GM18502 (cell line): ENCODE results near the gene PHF24.
"Not testable (repeated sequence)": the region's sequence is repeated elsewhere in the genome, so short reads cannot be mapped to it uniquely, and the experiment has no call there.

Experiments
- ATAC-seq: cut with Tn5 transposase; IDR thresholded peaks from one replicate; pipeline ENCODE4 v1.9.1; 2021; ENCODE audit warnings: mild to moderate bottlenecking; ENCODE audit not compliant: unreplicated experiment, poor library complexity

PHF24 gene

DNA sequence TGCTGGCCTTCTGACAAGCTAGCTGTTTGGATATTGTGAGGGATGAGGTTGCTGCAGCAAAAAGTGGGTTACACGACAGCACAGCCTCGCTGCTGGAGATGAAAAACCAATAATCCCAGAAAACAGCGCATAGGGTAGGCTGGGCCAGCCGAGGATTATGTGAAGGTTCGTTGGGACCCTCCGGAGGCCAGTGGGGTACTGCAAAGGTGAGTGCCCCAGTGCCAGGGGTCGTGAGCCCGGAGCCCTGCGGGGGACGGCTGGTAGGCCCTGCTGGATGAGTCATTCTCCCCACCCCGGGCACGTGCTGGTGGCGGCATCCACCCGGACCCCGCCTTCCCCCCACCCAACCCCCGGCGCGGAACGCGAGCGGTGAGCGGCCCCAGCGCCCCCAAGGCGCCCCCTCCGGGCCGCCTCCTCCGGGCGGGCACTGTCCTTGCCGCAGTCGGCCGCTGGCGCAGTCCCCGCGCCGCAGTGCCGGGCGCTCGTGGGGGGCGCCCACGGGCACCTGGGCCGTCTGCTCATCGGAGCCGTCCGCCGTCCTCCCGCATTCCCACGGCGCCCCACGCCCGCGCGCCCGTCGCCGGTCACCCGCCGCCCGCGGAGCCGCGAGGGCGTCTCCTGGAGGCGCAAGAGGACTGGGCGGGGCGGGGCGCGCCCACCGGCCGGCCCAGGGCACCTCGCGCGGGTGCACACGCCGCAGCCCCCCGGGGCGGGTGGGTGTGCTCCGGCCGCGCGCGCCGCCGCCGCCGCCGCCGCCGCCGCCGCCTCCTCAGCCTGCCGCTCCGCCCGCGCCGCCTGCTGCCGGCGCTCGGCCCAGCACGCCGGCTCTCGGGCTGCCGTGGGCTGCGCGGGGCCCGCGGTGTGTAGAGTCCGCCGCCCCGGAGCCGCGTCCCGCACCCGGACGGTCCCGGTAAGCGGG is at the start of gene PHF24:
Gene PHF24, plus strand, starts transcription at position 794 of the 919 bp plus-strand sequence. CDS start 13,014 bp downstream, outside the sequence.
- ATAC-seq, result peak; percentile 53

DNA sequence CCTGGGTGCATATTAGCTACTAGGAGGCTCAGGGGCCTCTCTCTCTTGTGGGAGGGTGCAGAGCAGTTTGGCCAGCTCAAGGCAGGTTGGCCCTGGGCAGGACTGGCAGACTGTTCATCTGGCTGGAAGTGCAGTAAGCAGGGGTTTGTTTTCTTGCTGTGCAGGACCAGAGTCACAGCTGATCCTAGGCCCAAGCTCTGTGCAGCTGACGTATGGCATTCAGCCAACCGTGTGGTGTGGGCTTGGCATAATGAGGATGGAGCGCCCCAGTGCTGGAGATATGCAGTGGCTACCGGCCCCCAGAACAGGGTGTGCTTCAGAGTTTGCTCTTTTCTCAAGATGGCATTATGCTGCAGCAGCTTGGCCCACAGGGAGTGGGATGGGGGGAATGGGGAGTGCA is 31.0 kb upstream of the PHF24 start:
- ATAC-seq, result no peak

DNA sequence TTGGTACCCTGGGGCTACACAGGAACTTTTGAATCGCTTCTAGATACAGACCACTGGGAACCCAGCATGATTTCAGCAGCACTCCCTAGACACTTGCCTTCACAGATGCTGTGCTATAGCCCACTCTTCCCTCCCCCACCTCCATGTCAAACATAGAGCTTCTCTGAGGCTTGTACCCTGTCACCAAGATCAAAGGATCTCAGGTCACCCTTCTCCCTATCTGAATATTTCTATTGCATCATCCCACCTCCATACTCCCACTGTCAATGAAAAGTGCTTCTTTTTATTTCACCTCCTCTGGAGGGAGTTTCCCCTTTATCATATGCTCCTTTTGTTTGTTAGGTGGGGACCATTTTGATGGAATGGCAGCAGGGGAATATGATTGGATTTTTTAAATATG is 29.2 kb upstream of the PHF24 start:
- no peak for ATAC-seq

DNA sequence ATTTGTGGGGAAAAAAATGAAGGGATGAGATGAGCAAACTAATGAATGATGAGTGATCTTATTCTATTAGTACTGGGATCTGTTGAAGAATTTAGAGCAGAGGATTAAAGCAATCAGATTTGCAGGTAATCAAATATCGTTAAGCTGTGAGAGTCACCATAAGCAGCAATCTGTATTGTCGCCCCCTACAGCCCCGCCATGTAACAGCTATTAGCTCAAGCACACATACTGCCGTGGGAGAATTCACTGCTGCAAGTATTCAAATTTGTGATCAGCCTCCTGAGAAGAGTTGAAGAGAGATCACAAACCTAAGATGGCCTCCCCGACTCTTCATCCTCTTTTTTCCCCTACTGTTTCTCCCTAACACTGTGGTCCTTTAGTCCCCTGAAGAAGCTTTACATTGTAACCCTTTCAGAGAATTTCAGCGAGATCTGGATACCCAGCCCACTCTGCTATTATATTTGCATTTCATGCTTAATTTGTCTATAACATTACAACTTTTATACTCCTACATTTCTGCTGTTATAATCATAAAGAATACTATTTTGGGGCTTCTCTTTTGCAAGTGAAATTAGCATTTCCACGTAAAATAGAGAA is 28.5 kb upstream of the PHF24 start:
- no peak for ATAC-seq

DNA sequence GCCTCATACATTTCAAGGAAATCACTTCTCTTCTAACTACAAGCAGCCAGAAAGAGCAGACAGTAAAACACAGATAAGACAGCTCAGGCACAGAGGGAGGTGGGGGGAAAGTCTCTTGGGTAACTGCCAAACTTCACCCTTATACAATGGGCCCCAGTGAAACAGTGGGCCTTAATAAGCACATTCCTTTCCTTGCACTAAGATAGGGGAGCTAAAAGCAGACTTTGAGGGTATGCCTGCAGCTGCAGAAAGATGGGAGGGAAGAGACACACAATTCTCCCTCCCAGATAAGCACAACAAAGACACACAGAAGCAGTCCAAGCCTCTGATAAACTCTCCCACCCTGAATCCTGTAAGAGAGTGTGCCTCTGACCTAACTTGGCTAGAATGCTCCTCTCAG is 18.1 kb upstream of the PHF24 start:
- not testable (repeated sequence) for ATAC-seq

DNA sequence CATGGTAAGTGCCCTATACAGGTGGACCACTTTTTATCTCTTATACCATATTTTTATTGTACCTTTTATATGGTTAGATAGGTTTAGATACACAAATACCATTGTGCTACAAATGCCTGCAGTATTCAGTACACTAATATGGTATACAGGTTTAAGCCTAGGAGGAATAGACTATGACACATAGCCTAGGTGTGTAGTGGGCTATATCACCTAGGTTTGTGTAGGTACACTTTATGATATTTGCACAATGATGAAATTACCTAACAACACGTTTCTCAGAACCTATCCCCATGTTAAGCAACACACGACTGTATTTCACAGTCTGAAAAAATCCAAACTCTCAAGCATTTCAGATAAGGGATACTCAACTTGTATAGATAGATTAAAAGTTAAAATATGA is 9.6 kb upstream of the PHF24 start:
- ATAC-seq, result no peak

DNA sequence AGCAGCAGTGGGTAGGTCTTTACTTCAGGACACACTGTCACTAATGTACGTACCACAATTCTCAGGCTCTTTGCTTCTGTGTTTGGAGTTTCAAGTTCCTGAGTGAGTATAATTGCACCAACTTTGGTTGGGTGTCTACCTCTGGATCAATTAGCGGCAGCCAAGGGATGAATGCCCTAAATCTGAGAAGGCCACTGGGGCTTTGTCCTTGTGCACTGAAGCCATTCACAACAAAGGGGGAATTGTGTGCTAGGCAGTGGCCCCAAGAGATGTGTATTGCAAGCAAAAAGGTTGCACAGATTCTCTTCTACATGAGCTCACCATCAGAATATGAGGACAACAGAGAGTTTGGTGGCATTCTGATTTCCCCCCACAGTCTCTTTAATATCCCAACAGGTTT is 3.9 kb upstream of the PHF24 start:
- ATAC-seq, result no peak

DNA sequence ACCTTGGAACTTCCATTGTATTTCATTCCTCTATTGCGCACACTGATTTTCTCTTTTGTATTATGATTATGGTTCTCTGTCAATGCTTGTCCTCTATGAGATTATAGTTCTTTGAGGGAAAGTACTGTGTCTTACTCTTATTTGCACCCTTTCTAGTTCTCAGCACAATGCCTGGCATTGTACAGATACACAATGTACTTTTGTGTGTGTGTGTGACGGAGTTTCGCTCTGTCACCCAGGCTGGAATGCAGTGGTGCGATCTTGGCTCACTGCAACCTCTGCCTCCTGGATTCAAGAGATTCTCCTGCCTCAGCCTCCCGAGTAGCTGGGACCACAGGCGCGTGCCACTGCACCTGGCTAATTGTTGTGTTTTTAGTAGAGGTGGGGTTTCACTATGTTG is 2.0 kb upstream of the PHF24 start:
- not testable (repeated sequence) for ATAC-seq

DNA sequence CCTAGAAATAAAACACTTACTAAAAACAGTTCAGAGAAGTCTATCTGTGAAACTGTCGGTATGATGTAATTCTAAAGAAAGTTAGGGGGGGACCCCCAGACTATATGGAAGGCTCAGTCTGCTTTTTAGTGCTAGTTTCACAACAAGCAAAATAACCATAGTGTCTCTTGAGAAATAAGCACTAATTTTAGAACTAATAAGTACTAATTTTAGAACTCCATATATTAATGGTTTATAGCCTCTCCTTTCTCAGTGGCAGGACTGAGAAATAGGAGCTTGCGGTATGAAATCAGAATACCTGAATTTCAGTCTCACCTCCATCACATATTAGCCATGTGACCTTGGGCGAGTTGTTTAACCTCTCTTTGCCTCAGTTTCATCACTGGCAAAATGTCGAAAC is 1.4 kb upstream of the PHF24 start:
- no peak for ATAC-seq

DNA sequence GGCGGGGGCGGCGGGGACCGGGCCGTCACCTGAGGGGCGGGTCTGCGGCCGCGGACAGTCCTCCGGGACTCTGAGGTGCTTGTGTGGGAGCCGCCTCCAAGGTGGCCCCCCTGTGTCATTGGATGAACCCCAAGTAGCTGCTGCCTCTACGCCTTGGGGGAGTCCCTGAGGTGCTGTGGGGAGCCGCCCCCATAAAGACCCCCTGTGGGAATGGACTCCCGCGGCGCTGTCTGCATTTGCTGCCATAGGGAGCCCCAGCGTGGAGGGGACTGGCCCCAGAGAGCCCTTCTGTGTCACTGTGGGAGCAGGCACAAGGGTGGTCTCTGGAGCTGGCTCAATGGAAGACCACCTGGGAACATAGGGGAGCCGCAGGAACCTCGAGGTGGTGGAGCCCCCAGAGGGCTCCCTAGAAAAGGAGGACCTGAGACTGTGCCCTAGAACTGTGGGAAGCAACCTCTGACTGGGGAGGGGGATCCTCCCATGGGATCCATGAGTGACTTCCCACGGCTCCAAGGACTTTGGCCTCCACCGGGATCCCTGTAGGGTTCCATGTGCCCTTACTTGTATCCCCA is 412 bp downstream of the PHF24 start:
- no peak for ATAC-seq

DNA sequence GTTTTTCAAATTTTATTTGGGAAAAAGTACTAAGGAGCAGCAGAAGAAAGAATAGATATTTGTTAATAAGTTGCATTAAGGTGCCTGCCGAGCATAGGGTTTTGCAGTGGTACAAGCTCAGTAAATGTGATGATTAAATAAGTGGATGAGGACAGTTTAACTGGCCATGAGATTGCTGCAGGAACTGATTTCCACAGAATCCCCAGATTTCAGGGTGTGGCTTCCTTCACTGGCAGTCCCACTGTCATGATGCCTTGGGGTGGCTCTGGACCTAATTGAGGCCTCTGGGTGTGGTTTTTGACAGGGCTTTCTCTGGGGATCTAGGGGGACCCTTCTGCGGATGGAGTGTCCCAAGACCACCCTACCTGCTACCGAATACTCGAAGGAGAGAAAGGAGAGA is 1.4 kb downstream of the PHF24 start:
- no peak for ATAC-seq

DNA sequence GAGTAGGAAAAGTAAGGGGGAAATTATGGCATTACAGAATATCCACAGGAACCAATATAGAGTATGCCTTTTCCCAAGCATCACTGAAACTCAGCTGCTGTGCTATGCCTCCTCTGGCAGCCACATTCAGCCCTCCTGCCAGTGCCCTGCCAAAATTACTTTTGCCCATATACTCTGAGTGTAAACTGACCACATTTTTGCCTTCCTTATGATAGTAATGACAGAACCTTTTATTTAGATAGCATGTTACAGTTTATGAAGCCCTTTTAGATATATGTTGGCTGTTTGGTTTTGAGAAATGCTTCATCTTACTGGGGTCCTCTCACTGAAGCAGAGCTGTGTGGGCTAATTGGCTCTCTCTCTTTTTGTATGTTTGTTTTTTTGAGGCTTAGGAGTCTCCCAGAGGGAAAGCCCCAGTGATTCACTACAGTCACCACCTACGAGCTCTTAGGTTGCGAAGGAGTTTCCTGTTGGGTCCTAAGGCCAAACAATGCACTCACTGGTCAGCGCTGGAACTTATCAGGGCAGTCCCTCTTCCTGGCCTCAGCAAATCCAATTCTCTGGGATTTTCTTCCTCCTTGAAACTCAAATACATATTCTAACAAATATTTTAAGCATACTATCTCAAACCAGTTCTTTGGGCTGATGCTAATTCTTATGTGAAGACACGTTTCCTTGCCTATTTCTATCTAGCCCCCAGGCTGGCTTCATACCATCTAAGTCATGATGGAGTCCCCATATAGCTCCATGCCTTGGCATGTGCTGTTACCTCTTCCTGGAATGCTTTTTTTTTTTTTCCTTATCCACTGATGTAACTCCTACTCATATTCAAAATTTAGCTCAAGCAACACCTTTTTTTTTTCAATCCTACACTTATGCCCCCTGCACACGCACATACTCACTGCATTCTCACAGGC is 3.7 kb downstream of the PHF24 start:
- no peak for ATAC-seq

DNA sequence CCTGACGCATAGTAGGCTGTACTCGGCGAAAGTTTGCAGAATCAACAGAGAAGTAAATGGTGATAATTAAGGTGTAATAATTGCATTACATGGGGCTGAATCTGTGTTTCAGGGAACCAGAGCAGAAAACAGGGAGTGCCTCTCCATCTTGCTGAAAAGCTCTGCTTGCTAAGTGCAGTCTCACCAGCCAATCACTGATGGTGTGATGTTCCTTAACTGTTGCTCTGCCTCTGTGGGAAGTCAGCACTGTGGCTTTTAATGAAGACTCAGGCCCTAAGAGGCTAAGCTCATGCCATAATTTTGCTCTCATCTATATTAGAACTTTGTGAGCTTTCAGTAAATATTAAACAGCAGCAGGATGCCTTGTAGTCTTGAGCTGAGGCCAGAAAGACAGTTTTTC is 4.5 kb downstream of the PHF24 start:
- ATAC-seq, result no peak

DNA sequence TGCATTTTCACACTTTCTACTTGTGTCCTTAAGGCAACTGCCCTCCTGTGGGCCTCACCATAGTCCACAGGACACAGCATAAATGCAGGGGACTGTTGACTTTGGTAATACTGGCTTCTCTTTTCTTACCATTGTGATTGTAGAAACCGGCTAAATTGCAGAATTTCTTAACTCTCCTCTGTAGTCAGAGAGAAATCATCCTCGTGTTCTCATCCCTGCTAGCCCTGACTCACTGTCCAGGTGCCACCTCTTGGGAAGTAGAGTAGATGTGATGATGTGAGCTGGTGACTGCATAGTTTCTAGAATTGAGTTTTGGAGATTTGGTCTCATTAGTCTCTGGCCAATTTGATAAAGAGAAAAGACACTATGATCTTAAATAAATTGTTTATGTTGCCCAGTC is 5.5 kb downstream of the PHF24 start:
- ATAC-seq, result no peak

DNA sequence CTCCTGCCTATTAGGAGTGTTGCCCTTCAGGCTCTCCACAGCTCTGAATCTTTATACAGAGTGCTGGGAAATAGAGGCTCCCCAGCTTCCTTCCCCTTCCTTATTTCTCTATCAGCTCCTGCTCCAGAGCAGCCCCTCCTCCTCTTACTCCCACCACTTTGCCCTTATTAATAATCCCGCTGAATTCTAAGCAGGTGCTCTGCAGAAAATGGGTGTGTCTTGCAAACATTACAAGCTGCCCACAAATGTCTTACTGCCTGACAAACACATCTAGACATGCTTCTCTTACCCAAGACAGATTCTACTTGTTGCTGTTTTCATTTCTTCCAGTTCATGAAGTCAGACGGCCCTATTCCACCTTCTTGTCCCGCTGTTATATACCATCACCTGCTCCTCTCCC is 6.4 kb downstream of the PHF24 start:
- no peak for ATAC-seq

DNA sequence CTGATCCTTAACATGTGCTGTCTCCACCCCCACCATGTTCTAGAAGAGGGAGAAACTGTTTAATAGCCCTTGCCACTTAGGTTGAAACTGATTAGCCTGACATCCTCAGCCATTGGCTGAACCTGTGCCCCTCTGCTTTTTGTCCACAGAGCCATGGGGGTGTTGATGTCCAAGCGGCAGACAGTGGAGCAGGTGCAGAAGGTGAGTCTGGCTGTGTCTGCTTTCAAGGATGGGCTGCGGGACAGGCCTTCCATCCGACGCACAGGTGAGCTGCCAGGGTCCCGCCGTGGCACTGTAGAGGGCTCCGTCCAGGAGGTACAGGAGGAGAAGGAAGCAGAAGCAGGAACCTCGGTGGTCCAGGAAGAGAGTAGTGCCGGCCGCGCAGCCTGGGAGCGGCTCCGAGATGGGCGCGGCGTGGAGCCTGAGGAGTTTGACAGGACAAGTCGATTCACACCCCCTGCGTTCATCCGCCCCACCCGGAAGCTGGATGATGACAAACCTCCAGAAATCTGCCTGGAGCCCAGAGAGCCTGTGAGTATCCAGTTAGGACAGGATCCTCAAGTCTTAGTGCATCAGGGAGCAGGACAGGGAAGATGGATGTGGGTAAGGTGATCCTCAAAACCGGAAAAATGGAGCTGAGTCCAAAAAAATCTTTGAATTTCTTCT is 13.2 kb downstream of the PHF24 start:
- ATAC-seq, result no peak

DNA sequence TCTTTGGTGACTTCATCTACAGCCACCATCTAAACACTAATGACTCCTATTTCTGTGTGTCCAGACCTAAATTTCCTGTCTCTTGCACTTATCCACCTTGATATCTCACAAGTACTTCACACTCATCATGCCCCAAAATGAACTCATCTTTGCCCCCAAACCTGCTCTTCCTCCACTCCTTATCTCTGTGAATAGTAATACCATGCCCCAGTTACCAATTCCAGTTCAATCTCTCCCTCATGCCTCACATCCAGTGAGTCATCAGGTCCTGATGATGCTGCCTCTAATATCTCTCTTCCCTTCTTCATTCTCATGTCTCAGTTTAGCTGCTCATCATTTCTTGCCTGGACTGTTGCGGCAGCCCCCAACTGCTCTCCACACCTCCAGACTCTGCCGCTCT is 16.6 kb downstream of the PHF24 start:
- ATAC-seq, result no peak

DNA sequence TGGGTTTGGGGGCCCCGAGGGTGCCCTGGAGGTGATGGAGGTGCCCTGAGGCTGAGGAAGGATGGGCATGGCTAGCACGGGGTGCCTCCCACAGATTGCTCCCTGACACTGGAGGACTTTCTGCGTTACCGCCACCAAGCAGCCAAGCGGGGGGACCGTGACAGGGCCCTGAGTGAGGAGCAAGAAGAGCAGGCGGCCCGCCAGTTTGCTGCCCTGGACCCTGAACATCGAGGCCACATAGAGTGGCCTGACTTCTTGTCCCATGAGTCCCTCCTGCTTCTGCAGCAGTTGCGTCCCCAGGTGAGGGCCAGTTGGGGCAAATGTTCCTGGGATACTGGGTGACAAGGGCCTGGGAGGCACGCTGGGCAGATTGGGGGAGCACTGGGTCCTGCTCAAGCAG is 18.4 kb downstream of the PHF24 start:
- no peak for ATAC-seq

DNA sequence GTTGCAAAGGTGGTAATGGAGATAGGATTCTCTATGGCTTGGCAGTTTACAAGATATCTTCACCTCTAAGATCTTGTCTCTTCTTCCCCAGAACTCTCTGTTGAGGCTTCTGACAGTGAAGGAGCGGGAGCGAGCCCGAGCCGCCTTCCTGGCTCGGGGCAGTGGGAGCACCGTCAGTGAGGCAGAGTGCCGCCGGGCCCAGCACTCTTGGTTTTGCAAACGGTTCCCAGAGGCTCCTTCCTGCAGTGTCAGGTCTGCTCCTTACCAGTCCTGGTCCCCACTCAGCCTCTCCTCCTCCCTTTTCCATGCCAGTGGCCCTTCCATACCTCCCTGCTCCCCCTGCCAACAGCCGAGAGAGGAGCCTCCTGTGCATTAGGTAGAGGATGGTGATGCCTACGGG is 18.9 kb downstream of the PHF24 start:
- ATAC-seq, result no peak

DNA sequence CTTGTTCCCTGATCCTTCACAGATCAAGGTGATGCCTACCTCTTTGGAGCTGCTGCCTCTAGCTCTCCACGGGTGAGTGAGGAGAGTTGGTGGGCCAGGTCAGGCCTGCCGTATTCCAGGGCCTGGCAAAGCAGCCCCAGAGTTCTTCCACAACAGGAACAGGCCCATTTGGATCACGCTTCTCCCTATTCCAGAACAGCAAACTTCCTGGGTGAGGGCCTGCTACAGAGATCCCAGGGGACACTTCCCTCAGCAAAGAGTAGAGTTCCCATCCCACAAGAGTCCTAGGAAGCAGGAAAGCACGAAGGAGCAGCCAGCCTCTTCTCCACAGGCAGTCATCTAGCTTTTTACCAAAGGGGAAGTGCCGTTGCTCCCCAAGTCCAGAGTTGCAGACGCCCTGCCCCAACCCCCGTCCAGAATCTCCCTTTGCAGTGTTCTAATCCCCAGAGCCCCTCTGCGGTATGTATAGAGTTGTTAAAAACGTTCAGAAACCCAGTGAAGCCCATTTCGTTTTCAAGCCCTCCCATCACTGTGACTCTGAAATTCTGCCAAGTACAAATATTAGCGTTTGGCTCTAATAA is 22.2 kb downstream of the PHF24 start:
- ATAC-seq, result no peak
